GM20000 (cell line): ENCODE measurements around the gene HRH2.

Experiments used
- DNase-seq: peaks from one replicate; pipeline ENCODE4 v3.0.0; 2012; ENCODE audit warnings: low spot score
- CTCF ChIP-seq: IDR thresholded peaks from 2 replicates; pipeline ENCODE4 v1.5.1; 2012; ENCODE audit warnings: mild to moderate bottlenecking, control low read depth; ENCODE audit errors: extremely low read depth, missing control alignments

HRH2 gene

GRCh38 chr5:175697846-175698245 lies 40.0 kb downstream of the HRH2 start:
- no peak for TF ChIP-seq CTCF

GRCh38 chr5:175698401-175699115 lies 40.7 kb downstream of the HRH2 start:
- no peak for DNase-seq
- TF ChIP-seq CTCF: no peak

More at GRCh38 chr5:175697846-175698245, 40.0 kb downstream of the HRH2 start:
- no peak for DNase-seq

GRCh38 chr5:175700991-175701390 lies 43.1 kb downstream of the HRH2 start:
- no peak for DNase-seq
- no peak for TF ChIP-seq CTCF

- TF ChIP-seq CTCF: no peak
- DNase-seq: no peak
Observed at GRCh38 chr5:175701797-175702196, 43.9 kb downstream of the HRH2 start.

- TF ChIP-seq CTCF: no peak
- DNase-seq: no peak
Observed at GRCh38 chr5:175706499-175706898, 48.6 kb downstream of the HRH2 start.

- no peak for DNase-seq
- TF ChIP-seq CTCF: no peak
Observed at GRCh38 chr5:175707751-175708375, 50.0 kb downstream of the HRH2 start.

GRCh38 chr5:175709276-175709781 lies 51.5 kb downstream of the HRH2 start:
- TF ChIP-seq CTCF: no peak
- no peak for DNase-seq
